ENCODE measurements around the gene SPHK2.

DNA sequence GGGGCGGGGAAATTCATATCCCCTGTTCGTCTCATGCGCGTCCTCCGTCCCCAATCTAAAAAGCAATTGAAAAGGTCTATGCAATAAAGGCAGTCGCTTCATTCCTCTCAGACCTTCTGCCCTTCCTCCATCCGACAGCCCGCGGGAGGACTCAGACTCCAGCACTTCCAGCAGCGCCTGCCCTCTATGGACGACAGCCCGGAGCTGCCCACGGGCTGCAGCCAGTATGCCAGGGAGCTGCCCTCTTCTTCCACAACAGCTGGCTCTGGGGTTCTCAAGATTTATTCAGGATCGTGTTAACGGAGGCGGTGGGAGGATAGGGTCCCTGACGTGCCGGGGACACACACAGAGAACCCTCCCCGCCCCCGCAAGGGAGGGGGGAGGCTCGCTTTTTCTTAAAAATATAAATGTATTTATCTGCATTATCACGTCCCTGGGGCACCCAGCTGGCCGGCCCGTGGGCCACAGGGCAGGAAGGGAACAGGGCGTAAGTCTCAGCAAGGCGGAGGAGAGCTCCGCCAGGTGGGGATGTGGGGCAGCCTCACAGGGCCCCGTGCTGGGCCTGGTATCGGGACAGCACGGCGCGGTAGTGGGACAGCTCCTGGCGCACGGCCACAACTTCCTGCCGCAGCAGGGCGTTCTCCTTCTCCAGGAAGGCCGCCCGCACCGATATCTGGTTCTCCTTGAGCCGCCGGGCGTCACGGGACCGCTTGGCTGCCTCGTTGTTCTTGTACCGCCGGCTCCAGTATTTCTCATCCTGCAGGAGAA lies 11.2 kb downstream of the SPHK2 start:
- peak; percentile 30 for TF ChIP-seq EZH2 (IDR thresholded peaks at IDR 0.05)
- TF ChIP-seq, protein P1, sequence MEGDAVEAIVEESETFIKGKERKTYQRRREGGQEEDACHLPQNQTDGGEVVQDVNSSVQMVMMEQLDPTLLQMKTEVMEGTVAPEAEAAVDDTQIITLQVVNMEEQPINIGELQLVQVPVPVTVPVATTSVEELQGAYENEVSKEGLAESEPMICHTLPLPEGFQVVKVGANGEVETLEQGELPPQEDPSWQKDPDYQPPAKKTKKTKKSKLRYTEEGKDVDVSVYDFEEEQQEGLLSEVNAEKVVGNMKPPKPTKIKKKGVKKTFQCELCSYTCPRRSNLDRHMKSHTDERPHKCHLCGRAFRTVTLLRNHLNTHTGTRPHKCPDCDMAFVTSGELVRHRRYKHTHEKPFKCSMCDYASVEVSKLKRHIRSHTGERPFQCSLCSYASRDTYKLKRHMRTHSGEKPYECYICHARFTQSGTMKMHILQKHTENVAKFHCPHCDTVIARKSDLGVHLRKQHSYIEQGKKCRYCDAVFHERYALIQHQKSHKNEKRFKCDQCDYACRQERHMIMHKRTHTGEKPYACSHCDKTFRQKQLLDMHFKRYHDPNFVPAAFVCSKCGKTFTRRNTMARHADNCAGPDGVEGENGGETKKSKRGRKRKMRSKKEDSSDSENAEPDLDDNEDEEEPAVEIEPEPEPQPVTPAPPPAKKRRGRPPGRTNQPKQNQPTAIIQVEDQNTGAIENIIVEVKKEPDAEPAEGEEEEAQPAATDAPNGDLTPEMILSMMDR (IDR thresholded peaks at IDR 0.05) = peak; percentile 33
